Body of pancreas (tissue), 4 donors: ENCODE results near the gene CBX4. TPM values are rescaled to one million over a fixed set of nuclear protein-coding genes. Genes with fewer than 3 reads are reported as not detected.

ENCODE experiments used
- ATAC-seq: fragments of 150-250 bp; one replicate; pipeline ENCODE4 v1.9.1; 2016
- DNase-seq, 4 donors: peaks; one replicate each; pipeline ENCODE4 v3.0.0-alpha.2; 2019
- H3K27ac ChIP-seq, 4 donors: fragments of 200-600 bp; sonication (generic); 1 replicate in 3 of 4; 2 replicates in 1 of 4; pipeline versions ENCODE4 v1.5.1 to v1.6.1; 2016 to 2019; ENCODE audit warnings: mild to moderate bottlenecking in 1 of 4, mixed read lengths in 1 of 4, moderate library complexity in 1 of 4
- H3K27me3 ChIP-seq, 2 donors: fragments of 200-600 bp; sonication (generic); one replicate each; pipeline ENCODE4 v1.6.0; 2016; ENCODE audit warnings: mild to moderate bottlenecking in 1 of 2
- H3K36me3 ChIP-seq, 2 donors: fragments of 200-600 bp; sonication (generic); replicated peaks in 1 of 2; 2 replicates each; pipeline ENCODE4 v1.5.1; 2016; ENCODE audit warnings: low read depth in 2 of 2; ENCODE audit not compliant: insufficient read depth in 1 of 2
- H3K4me1 ChIP-seq: fragments of 200-600 bp; sonication (generic); one replicate; pipeline ENCODE4 v1.6.0; 2016
- H3K4me3 ChIP-seq, 2 donors: fragments of 200-600 bp; sonication (generic); 1 replicate in 1 of 2; 2 replicates in 1 of 2; pipeline ENCODE4 v1.5.1; 2016 to 2019
- H3K9me3 ChIP-seq, 3 donors: fragments of 200-600 bp; sonication (generic); 1 replicate in 2 of 3; 2 replicates in 1 of 3; pipeline ENCODE4 v1.5.1; 2016
- CTCF ChIP-seq, 7 experiments: fragments of 450-650 bp in 4 of 7; fragments of 200-600 bp in 3 of 7; sonication (generic) in 3 of 7; IDR thresholded peaks; one replicate each; pipeline ENCODE4 v1.5.1; 2016 to 2019; ENCODE audit warnings: antibody characterized with exemption in 7 of 7
- POLR2A ChIP-seq, 3 donors: fragments of 450-650 bp; IDR thresholded peaks; one replicate each; pipeline ENCODE4 v1.6.1; 2016; ENCODE audit warnings: antibody characterized with exemption in 3 of 3, mild to moderate bottlenecking in 2 of 3
- WGBS, 2 donors: methylation state at CpG; one replicate each; pipeline ENCODE4 v1.1.5; 2017; 5-methylcytosine and 5-hydroxymethylcytosine counted together
- intact Hi-C: fragments of 100-400 bp; cut with DNase I; formaldehyde crosslinking; loops from one replicate; pipeline ENCODE4 v1.15.1; 2023
- total RNA-seq, 2 donors: library from RNA; depleted of rRNA; stranded (reverse); fragments of >200 nt; gene quantifications; one replicate each; pipeline ENCODE4 v1.1.0, GENCODE V29; 2016

Gene CBX4
- total RNA-seq, 2 donors from 2014 or later = 15.6 to 17.8 TPM

- TF ChIP-seq POLR2A (IDR thresholded peaks at IDR 0.05) = no peak
- no peak for TF ChIP-seq CTCF (IDR thresholded peaks at IDR 0.05)
- DNase-seq (peak; percentile 61 to 84 (median 68)), ATAC-seq (peak; percentile 60)
- H3K27ac ChIP-seq = no peak overlapping the region
- no peaks in the 10 kb centered on the region for H3K36me3 ChIP-seq
- no peaks in the 10 kb centered on the region for H3K9me3 ChIP-seq
- H3K4me3 ChIP-seq = no peak overlapping the region
- peaks cover 3 to 45% of the 10 kb centered on the region in 2 donors for H3K27me3 ChIP-seq
- 0 to 5% methylated on average over 42 to 73 of the region's 79 CpGs for WGBS, 2 donors
- peaks cover 49% of the 10 kb centered on the region for H3K4me1 ChIP-seq
- intact Hi-C loops = no loop called here
Observed at GRCh38 chr17:79810130-79811010, 28.9 kb downstream of the CBX4 start.

GRCh38 chr17:79809530-79810129 lies 29.6 kb downstream of the CBX4 start:
- H3K4me1 ChIP-seq = peaks cover 41% of the 10 kb centered on the region
- peaks cover 3 to 52% of the 10 kb centered on the region in 2 donors for H3K27me3 ChIP-seq
- no peak overlapping the region for H3K27ac ChIP-seq
- H3K9me3 ChIP-seq = no peaks in the 10 kb centered on the region
- WGBS, 2 donors = 0 to 3% methylated on average over 7 to 37 of the region's 40 CpGs
- DNase-seq (peak in 3 of 4 donors; percentile 41 to 67 (median 60)), ATAC-seq (no peak)
- no peak overlapping the region for H3K4me3 ChIP-seq
- intact Hi-C loops = loop anchor here (10.0 kb wide), 1 partner anchor 175 kb away; no protein-coding TSS in a partner anchor
- H3K36me3 ChIP-seq = no peaks in the 10 kb centered on the region
- TF ChIP-seq POLR2A (IDR thresholded peaks at IDR 0.05) (no peak), CTCF (IDR thresholded peaks at IDR 0.05) (no peak)

- 12% methylated on average over 3 to 20 of the region's 20 CpGs for WGBS, 2 donors
- ATAC-seq (peak; percentile 72), DNase-seq (peak; percentile 59 to 71 (median 67))
- Histone ChIP-seq H3K27me3 (peaks cover 3 to 59% of the 10 kb centered on the region in 2 donors), H3K9me3 (no peaks in the 10 kb centered on the region), H3K4me1 (peaks cover 42% of the 10 kb centered on the region), H3K36me3 (no peaks in the 10 kb centered on the region), H3K4me3 (no peak overlapping the region), H3K27ac (no peak overlapping the region)
- TF ChIP-seq CTCF (IDR thresholded peaks at IDR 0.05) (peak in 6 of 7 experiments; percentile 21 to 82 (median 72)), POLR2A (IDR thresholded peaks at IDR 0.05) (no peak)
- intact Hi-C loops = loop anchor here (10.0 kb wide), 1 partner anchor 176 kb away; no protein-coding TSS in a partner anchor
Observed at GRCh38 chr17:79808763-79809529, 30.3 kb downstream of the CBX4 start.

GRCh38 chr17:79806863-79807720 lies 32.1 kb downstream of the CBX4 start:
- Histone ChIP-seq H3K27ac (no peak overlapping the region), H3K4me3 (no peak overlapping the region), H3K4me1 (peaks cover 40% of the 10 kb centered on the region), H3K9me3 (no peaks in the 10 kb centered on the region), H3K36me3 (no peaks in the 10 kb centered on the region), H3K27me3 (peaks cover 0 to 68% of the 10 kb centered on the region in 2 donors)
- DNase-seq (no peak), ATAC-seq (no peak)
- intact Hi-C loops = loop anchor here (10.0 kb wide), 1 partner anchor 178 kb away; no protein-coding TSS in a partner anchor
- WGBS, 2 donors = 25 to 27% methylated on average over 13 of the region's 13 CpGs
- TF ChIP-seq CTCF (IDR thresholded peaks at IDR 0.05) = no peak
- TF ChIP-seq POLR2A (IDR thresholded peaks at IDR 0.05) = no peak
